HEK293T (cell line): ENCODE results near the gene PLEK2.

ENCODE experiments used
- CTCF ChIA-PET: fragments of 350-600 bp; formaldehyde crosslinking; extraction: SDS; loops from one replicate; lab custom pipeline; 2021; ENCODE audit warnings: antibody characterized with exemption, inconsistent platforms; lab: Yijun Ruan, JAX
- POLR2A ChIA-PET: fragments of 350-600 bp; formaldehyde crosslinking; extraction: SDS; loops from one replicate; lab custom pipeline; 2020; ENCODE audit warnings: antibody characterized with exemption, inconsistent platforms; lab: Yijun Ruan, JAX
- DNase-seq: peaks from one replicate; pipeline ENCODE4 v3.0.0; 2012; ENCODE audit warnings: mixed read lengths; ENCODE audit errors: extremely low spot score
- ARNT ChIP-seq: fragments of 450-650 bp; IDR thresholded peaks from 2 replicates; pipeline ENCODE4 v1.6.1; 2017; ENCODE audit warnings: mild to moderate bottlenecking
- BHLHE40 ChIP-seq: fragments of 450-650 bp; IDR thresholded peaks from 2 replicates; pipeline ENCODE4 v1.6.1; 2016; ENCODE audit warnings: mild to moderate bottlenecking, moderate library complexity, borderline replicate concordance
- CTBP1 ChIP-seq: fragments of 450-650 bp; IDR thresholded peaks from 2 replicates; pipeline ENCODE4 v1.6.1; 2016; ENCODE audit warnings: borderline replicate concordance
- ELF4 ChIP-seq: fragments of 450-650 bp; IDR thresholded peaks from 2 replicates; pipeline ENCODE4 v1.6.1; 2017; ENCODE audit warnings: antibody characterized with exemption
- FOXA1 ChIP-seq: fragments of 450-650 bp; IDR thresholded peaks from 2 replicates; pipeline ENCODE4 v1.6.1; 2016; ENCODE audit warnings: mild to moderate bottlenecking
- FOXK2 ChIP-seq: fragments of 450-650 bp; IDR thresholded peaks from 2 replicates; pipeline ENCODE4 v1.6.1; 2016; ENCODE audit warnings: mild to moderate bottlenecking
- FOXM1 ChIP-seq: fragments of 450-650 bp; IDR thresholded peaks from 2 replicates; pipeline ENCODE4 v1.6.1; 2017; ENCODE audit warnings: mild to moderate bottlenecking, borderline replicate concordance
- HDGF ChIP-seq: fragments of 450-650 bp; IDR thresholded peaks from 2 replicates; pipeline ENCODE4 v1.6.1; 2017; ENCODE audit warnings: antibody characterized with exemption, borderline replicate concordance
- L3MBTL2 ChIP-seq: fragments of 450-650 bp; conservative IDR thresholded peaks from 2 replicates; pipeline ENCODE4 v1.6.1; 2016; ENCODE audit warnings: mild to moderate bottlenecking
- LEF1 ChIP-seq: fragments of 450-650 bp; IDR thresholded peaks from 2 replicates; pipeline ENCODE4 v1.6.1; 2017; ENCODE audit warnings: mild to moderate bottlenecking, borderline replicate concordance
- NFRKB ChIP-seq: fragments of 450-650 bp; IDR thresholded peaks from 2 replicates; pipeline ENCODE4 v1.6.1; 2016; ENCODE audit warnings: mild to moderate bottlenecking, moderate library complexity
- PKNOX1 ChIP-seq: fragments of 450-650 bp; IDR thresholded peaks from 2 replicates; pipeline ENCODE4 v1.6.1; 2016
- SP1 ChIP-seq: fragments of 450-650 bp; IDR thresholded peaks from 2 replicates; pipeline ENCODE4 v1.6.1; 2017
- SUZ12 ChIP-seq: fragments of 450-650 bp; IDR thresholded peaks from 2 replicates; pipeline ENCODE4 v1.6.1; 2016; ENCODE audit warnings: mild to moderate bottlenecking
- TARDBP ChIP-seq: fragments of 450-650 bp; IDR thresholded peaks from 2 replicates; pipeline ENCODE4 v1.6.1; 2016
- ZNF384 ChIP-seq: fragments of 450-650 bp; IDR thresholded peaks from 2 replicates; pipeline ENCODE4 v1.6.1; 2016

PLEK2 gene

GRCh38 chr14:67432050-67432564 is 20.1 kb upstream of the PLEK2 start:
- ChIA-PET CTCF (interaction anchor here (0.5 to 0.9 kb wide), 4 partner anchors 34 to 235 kb away, joined by 3 to 4 read pairs (median 3); no protein-coding TSS in a partner anchor), POLR2A (interaction anchor here (1.2 to 1.3 kb wide), 2 partner anchors 101 to 263 kb away, joined by 3 to 4 read pairs; partner anchors contain the start of genes PLEKHH1 and RDH11)
- no peak for DNase-seq
- no peak for TF ChIP-seq LEF1
- 0 out of 2 replicates have a peak, but pooled peaks have one; percentile 14 for TF ChIP-seq PKNOX1
- no peak for TF ChIP-seq ELF4
- TF ChIP-seq ZNF384: no peak
- TF ChIP-seq HDGF: no peak

GRCh38 chr14:67429510-67430205 is 17.7 kb upstream of the PLEK2 start:
- DNase-seq: no peak
- TF ChIP-seq ARNT: no peak
- TF ChIP-seq FOXA1: no peak
- no peak for TF ChIP-seq ELF4
- TF ChIP-seq L3MBTL2: no peak
- no peak for TF ChIP-seq SUZ12
- TF ChIP-seq NFRKB: no peak
- no peak for TF ChIP-seq SP1
- no peak for TF ChIP-seq CTBP1
- no peak for TF ChIP-seq BHLHE40
- no peak for TF ChIP-seq TARDBP
- TF ChIP-seq FOXK2: no peak
- TF ChIP-seq LEF1: no peak
- no peak for TF ChIP-seq FOXM1
- TF ChIP-seq HDGF: no peak
- no peak for TF ChIP-seq PKNOX1
- no peak for TF ChIP-seq ZNF384
- ChIA-PET CTCF (interaction anchor here (0.6 to 5.3 kb wide), 4 partner anchors 18 to 155 kb away, joined by 3 to 42 read pairs (median 4); no protein-coding TSS in a partner anchor), POLR2A (interaction anchor here (1.2 to 2.3 kb wide), 2 partner anchors 246 to 266 kb away, joined by 3 to 8 read pairs; partner anchors contain the start of gene RDH11)

- ChIA-PET POLR2A (interaction anchor here (0.9 to 2.3 kb wide), 4 partner anchors 100 to 267 kb away, joined by 3 to 8 read pairs (median 4); partner anchors contain the start of genes PLEKHH1 and RDH11), CTCF (interaction anchor here (1.1 to 5.3 kb wide), 7 partner anchors 37 to 276 kb away, joined by 3 to 42 read pairs (median 7); no protein-coding TSS in a partner anchor)
- no peak for TF ChIP-seq PKNOX1
- TF ChIP-seq NFRKB: no peak
- TF ChIP-seq CTBP1: no peak
- TF ChIP-seq L3MBTL2: no peak
- no peak for TF ChIP-seq TARDBP
- TF ChIP-seq HDGF: no peak
- TF ChIP-seq ZNF384: no peak
- TF ChIP-seq FOXK2: no peak
- no peak for TF ChIP-seq LEF1
- no peak for TF ChIP-seq ELF4
- TF ChIP-seq FOXM1: no peak
- TF ChIP-seq SP1: no peak
- TF ChIP-seq ARNT: no peak
- no peak for TF ChIP-seq FOXA1
- no peak for DNase-seq
Measured at GRCh38 chr14:67428501-67429031, 16.6 kb upstream of the PLEK2 start.

GRCh38 chr14:67426983-67427606 is 15.1 kb upstream of the PLEK2 start:
- POLR2A ChIA-PET: interaction anchor here (1.2 to 2.3 kb wide), 6 partner anchors 86 to 269 kb away, joined by 3 to 8 read pairs (median 4); partner anchors contain the start of genes PIGH, PLEKHH1 and RDH11
- TF ChIP-seq ELF4 (no peak), FOXM1 (no peak), FOXK2 (no peak), NFRKB (no peak), SP1 (no peak), HDGF (no peak), ZNF384 (no peak), ARNT (no peak), FOXA1 (no peak), PKNOX1 (no peak), TARDBP (no peak), SUZ12 (no peak), LEF1 (no peak), CTBP1 (no peak), BHLHE40 (no peak), L3MBTL2 (no peak)
- peak; percentile 83 for DNase-seq
- CTCF ChIA-PET: interaction anchor here (0.6 to 5.3 kb wide), 35 partner anchors 8 to 1385 kb away, joined by 3 to 42 read pairs (median 4); partner anchors contain the start of genes ATP6V1D, EIF2S1, PIGH and PLEK2
